ENCODE data around the gene AGBL5.

DNA sequence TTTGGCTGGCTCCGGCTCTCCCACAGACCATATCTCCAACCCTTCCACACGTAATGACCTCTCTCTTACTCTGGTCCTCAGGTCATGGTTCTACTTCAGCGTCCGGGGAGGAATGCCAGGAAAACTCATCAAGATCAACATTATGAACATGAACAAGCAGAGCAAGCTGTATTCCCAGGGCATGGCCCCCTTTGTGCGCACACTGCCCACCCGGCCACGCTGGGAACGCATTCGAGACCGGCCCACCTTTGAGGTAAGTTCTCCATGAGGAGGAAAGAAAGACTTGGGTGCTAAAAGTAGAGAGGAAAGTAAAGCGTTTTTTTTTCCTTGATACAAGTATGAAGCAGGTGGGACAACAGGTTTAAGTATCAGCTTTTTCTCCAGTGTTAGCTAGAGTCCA lies 1.9 kb downstream of the AGBL5 start:
- TF ChIP-seq, protein P1, sequence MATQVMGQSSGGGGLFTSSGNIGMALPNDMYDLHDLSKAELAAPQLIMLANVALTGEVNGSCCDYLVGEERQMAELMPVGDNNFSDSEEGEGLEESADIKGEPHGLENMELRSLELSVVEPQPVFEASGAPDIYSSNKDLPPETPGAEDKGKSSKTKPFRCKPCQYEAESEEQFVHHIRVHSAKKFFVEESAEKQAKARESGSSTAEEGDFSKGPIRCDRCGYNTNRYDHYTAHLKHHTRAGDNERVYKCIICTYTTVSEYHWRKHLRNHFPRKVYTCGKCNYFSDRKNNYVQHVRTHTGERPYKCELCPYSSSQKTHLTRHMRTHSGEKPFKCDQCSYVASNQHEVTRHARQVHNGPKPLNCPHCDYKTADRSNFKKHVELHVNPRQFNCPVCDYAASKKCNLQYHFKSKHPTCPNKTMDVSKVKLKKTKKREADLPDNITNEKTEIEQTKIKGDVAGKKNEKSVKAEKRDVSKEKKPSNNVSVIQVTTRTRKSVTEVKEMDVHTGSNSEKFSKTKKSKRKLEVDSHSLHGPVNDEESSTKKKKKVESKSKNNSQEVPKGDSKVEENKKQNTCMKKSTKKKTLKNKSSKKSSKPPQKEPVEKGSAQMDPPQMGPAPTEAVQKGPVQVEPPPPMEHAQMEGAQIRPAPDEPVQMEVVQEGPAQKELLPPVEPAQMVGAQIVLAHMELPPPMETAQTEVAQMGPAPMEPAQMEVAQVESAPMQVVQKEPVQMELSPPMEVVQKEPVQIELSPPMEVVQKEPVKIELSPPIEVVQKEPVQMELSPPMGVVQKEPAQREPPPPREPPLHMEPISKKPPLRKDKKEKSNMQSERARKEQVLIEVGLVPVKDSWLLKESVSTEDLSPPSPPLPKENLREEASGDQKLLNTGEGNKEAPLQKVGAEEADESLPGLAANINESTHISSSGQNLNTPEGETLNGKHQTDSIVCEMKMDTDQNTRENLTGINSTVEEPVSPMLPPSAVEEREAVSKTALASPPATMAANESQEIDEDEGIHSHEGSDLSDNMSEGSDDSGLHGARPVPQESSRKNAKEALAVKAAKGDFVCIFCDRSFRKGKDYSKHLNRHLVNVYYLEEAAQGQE (IDR thresholded peaks at IDR 0.05), result no peak
- TF ChIP-seq, protein P2, sequence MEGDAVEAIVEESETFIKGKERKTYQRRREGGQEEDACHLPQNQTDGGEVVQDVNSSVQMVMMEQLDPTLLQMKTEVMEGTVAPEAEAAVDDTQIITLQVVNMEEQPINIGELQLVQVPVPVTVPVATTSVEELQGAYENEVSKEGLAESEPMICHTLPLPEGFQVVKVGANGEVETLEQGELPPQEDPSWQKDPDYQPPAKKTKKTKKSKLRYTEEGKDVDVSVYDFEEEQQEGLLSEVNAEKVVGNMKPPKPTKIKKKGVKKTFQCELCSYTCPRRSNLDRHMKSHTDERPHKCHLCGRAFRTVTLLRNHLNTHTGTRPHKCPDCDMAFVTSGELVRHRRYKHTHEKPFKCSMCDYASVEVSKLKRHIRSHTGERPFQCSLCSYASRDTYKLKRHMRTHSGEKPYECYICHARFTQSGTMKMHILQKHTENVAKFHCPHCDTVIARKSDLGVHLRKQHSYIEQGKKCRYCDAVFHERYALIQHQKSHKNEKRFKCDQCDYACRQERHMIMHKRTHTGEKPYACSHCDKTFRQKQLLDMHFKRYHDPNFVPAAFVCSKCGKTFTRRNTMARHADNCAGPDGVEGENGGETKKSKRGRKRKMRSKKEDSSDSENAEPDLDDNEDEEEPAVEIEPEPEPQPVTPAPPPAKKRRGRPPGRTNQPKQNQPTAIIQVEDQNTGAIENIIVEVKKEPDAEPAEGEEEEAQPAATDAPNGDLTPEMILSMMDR (IDR thresholded peaks at IDR 0.05), result no peak
- TF ChIP-seq CBX2 (IDR thresholded peaks at IDR 0.05; ENCODE audit: borderline replicate concordance, low read depth) (no peak), GATA3 (IDR thresholded peaks at IDR 0.05; ENCODE audit: borderline replicate concordance) (no peak), CHD2 (IDR thresholded peaks at IDR 0.05; ENCODE audit: low read length, partially characterized antibody) (no peak), RAD21 (conservative IDR thresholded peaks at IDR 0.05 in 1 of 2, IDR thresholded peaks at IDR 0.05 in 1 of 2) (no peak), POLR2A (IDR thresholded peaks at IDR 0.05; ENCODE audit: low read length) (no peak), EP300 (IDR thresholded peaks at IDR 0.05) (no peak), SMC3 (IDR thresholded peaks at IDR 0.05) (no peak), NFE2L2 (conservative IDR thresholded peaks at IDR 0.05; ENCODE audit: low read length) (no peak), EHF (CRISPR knock-in tag; IDR thresholded peaks at IDR 0.05) (no peak), ZC3H11A (IDR thresholded peaks at IDR 0.05) (no peak), RFX5 (IDR thresholded peaks at IDR 0.05) (no peak)
- TF ChIP-seq, protein P3, sequence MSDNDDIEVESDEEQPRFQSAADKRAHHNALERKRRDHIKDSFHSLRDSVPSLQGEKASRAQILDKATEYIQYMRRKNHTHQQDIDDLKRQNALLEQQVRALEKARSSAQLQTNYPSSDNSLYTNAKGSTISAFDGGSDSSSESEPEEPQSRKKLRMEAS (IDR thresholded peaks at IDR 0.05), result no peak
